ENCODE results near the gene ACTN4.

GRCh38 chr19:38676023-38676877 lies 28.8 kb downstream of the ACTN4 start:
- TF ChIP-seq, protein P1, sequence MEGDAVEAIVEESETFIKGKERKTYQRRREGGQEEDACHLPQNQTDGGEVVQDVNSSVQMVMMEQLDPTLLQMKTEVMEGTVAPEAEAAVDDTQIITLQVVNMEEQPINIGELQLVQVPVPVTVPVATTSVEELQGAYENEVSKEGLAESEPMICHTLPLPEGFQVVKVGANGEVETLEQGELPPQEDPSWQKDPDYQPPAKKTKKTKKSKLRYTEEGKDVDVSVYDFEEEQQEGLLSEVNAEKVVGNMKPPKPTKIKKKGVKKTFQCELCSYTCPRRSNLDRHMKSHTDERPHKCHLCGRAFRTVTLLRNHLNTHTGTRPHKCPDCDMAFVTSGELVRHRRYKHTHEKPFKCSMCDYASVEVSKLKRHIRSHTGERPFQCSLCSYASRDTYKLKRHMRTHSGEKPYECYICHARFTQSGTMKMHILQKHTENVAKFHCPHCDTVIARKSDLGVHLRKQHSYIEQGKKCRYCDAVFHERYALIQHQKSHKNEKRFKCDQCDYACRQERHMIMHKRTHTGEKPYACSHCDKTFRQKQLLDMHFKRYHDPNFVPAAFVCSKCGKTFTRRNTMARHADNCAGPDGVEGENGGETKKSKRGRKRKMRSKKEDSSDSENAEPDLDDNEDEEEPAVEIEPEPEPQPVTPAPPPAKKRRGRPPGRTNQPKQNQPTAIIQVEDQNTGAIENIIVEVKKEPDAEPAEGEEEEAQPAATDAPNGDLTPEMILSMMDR (IDR thresholded peaks at IDR 0.05) = no peak
- TF ChIP-seq ELF4 (CRISPR knock-in tag; IDR thresholded peaks at IDR 0.05; ENCODE audit: low read depth) = no peak
- no peak for TF ChIP-seq CREM (CRISPR knock-in tag; IDR thresholded peaks at IDR 0.05)
- no peak for TF ChIP-seq AR (CRISPR knock-in tag; IDR thresholded peaks at IDR 0.05)
- TF ChIP-seq CREB1 (CRISPR knock-in tag; IDR thresholded peaks at IDR 0.05) = no peak
- TF ChIP-seq JAZF1 (CRISPR knock-in tag; IDR thresholded peaks at IDR 0.05) = no peak
- TF ChIP-seq MXD4 (CRISPR knock-in tag; IDR thresholded peaks at IDR 0.05; ENCODE audit: borderline replicate concordance) = no peak
- TF ChIP-seq ERG (CRISPR knock-in tag; IDR thresholded peaks at IDR 0.05) = no peak
- no peak for TF ChIP-seq ESRRA (CRISPR knock-in tag; IDR thresholded peaks at IDR 0.05; ENCODE audit: borderline replicate concordance)
